Measurements from ENCODE around the gene LAMA5.
A peak's percentile ranks its signal among the peaks of the same experiment; 100 is the strongest.

Gene LAMA5

DNA sequence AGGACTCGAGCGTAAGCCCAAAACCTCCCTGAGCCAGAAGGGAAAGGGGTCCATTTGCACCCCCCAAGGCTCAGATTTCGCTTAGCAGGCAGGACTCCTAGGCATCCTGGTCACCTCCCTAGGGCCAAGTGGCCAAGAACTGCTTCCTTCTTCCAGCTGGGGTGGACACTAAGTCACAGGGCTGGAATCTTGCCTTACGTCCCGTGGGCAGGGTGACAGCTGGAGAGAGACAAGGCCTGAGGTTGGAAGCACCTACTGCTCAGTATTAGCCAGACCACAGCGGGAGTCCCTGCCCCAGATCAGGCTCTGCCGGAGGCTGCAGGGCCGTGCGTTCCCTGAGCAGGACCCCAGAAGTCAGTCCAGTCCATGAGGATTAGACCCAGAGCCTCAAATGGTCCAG lies 19.7 kb downstream of the LAMA5 start:
- no peak for DNase-seq (ENCODE audit: low spot score)

DNA sequence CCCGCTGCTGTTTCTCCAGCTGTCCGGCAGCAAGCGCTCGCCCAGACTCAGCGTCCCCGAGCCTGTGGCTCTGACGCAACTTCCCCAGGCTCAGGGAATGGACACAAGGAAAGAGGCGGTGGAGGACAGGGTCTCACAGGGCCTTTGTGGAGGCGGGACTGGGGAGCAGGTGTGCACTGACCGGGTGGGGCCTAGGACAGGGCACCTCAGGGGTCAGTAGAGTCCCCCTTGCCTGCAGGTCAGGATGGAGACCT lies 20.0 kb downstream of the LAMA5 start:
- no peak for DNase-seq (ENCODE audit: low spot score)

DNA sequence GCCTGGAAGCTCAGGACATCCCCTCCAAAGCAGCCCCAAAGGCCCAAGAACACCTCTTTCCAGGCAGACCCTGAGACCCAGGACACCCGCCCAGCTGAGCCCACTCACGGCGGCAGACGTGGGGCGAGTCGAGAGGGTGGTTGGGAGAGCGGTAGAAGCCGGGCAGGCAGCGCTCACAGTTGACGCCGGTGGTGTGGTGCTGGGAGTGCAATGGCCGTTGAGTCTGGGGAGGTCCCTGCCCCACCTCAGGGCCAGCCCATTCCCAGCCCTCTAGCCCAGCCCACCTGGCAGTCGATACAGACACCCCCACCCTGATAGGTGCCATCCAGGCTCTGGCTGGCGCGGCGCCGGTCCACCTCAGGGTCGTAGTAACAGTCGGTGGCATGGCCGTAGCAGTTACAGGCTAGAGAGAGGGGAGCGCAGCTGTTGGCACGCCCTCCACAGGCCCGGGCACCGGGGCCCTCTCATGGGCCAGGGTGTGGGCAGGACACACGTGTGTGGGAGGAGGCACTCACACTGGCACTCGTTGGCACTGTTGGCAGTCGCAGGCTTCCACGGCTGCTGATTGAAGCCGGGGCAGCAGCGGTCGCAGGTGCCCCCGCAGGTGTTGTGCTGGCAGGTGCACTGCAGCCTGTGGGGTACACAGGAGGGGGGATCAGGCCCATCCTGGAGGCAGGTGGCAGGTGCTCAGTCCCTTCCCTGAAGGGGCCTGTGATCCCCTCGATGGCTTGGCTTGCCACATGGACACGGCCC lies 20.5 kb downstream of the LAMA5 start:
- no peak for DNase-seq (ENCODE audit: low spot score)

DNA sequence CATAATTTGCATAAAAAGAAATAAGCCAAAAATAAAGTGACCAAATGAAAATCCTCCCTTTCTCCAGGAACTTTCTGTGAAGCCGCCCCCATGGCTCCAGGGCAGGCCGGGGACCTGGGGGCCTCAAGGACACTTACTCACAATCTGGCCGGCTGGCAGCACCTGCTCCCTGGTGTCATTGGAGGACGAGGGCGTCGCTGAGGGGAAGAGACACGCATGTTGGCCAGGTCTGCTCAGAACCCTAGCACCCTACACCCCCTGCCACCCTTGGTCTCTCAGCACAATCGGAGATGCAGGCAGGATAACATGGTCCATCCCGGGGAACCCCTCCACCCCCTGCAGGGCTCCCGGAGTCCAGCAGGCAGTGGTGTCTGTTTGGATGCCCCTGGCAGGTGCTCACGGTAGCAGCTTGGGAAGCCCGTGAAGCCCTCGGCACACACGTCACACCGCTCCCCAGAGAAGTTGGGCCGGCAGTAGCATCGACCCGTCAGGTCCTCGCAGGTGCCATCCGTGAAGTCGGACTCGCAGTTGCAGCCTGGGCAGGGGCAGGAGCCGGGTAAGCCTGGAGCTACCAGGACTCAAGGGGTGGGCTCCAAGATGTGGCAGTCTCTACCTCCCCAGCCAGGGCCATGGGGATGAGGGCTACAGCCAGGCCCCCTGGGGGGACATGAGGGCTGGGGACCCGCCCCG lies 21.3 kb downstream of the LAMA5 start:
- no peak for DNase-seq (ENCODE audit: low spot score)

DNA sequence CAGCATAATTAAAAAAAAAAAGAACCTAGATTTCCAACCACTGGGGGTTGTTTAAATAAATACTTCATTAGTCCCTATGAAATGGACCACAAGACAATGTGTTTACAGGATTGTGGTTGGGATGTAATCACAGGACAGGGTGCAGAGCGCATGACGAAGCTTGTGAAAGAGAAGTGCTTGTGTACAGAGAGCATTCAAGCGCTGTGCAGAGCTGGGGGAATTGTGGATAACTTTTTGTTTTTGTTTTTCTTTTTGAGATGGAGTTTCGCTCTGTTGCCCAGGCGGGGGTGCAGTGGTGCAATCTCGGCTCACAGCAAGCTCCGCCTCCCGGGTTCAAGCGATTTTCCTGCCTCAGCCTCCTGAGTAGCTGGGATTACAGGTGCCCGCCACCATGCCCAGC lies 22.3 kb downstream of the LAMA5 start:
- no peak for DNase-seq (ENCODE audit: low spot score)

DNA sequence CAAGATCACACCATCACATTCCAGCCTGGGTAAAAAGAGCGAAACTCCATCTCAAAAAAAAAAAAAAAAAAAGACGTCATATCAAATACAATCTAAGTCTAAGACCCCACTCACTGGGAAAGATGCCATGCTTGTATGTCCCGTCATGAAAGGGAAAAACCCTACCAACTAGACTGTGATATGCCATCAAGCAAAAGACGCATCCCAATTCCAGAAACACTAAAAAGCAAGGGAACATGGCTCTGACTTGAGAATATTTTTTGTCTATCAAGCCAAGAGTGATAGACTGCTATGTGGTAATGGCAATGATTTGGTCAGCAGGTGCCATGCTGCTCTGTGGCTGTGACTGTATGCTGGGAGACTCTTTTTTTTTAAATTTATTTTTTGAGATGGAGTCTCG lies 23.0 kb downstream of the LAMA5 start:
- DNase-seq (ENCODE audit: low spot score), result no peak

DNA sequence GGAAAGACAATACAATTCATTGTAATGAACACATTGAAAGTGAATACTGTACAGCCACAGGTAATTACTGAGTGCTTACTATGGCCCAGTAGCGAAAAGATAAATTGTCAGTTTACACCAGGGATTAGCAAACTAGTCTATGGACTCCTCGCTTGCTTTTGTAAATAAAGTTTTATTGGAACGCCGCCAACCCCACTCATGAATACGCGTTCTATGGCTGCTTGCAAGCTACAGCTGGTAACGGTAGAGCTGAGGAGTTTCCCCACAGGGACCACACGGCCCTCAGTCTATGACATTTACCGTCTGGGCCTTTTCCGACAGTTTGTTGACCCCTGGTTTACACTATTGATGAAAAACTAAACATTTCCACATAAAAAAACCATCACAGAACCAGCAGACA lies 24.2 kb downstream of the LAMA5 start:
- no peak for DNase-seq (ENCODE audit: low spot score)

DNA sequence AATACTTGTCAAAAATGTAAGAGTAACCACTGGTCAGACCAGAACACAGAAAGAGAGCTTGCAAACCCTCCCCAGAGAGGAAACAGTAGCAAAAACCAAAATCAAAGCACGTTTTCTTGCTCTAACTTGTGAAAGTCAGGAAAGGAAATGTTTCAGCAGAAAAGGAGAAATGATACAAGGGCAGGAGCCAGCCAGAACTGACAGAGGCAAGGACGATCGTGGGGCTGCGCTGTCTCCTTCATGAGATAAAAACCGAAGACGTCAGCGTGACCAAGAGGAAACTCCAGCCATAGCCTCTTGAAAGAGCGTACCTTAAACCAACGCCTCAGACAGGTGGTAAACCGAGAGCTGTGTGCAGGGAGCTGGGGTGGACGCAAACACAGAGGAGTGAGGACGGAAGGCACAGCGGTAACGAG lies 27.5 kb downstream of the LAMA5 start:
- peak; percentile 79 for DNase-seq (ENCODE audit: low spot score)

DNA sequence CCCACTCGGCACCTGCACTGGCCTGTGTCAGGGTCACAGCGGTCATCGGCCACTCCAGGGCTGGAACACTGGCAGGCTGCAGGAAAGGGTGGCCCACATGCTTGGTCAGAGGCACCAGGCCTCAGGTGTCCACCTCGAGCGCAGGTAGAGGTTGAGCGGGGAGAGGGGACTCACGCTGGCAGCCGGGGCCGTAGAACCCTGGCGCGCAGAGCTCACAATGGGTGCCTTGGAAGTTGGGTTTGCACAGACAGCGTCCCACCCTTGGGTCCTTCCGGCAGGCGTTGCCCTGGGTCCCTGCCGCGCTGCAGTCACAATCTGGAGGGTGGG lies 28.9 kb downstream of the LAMA5 start:
- DNase-seq (ENCODE audit: low spot score), result no peak

DNA sequence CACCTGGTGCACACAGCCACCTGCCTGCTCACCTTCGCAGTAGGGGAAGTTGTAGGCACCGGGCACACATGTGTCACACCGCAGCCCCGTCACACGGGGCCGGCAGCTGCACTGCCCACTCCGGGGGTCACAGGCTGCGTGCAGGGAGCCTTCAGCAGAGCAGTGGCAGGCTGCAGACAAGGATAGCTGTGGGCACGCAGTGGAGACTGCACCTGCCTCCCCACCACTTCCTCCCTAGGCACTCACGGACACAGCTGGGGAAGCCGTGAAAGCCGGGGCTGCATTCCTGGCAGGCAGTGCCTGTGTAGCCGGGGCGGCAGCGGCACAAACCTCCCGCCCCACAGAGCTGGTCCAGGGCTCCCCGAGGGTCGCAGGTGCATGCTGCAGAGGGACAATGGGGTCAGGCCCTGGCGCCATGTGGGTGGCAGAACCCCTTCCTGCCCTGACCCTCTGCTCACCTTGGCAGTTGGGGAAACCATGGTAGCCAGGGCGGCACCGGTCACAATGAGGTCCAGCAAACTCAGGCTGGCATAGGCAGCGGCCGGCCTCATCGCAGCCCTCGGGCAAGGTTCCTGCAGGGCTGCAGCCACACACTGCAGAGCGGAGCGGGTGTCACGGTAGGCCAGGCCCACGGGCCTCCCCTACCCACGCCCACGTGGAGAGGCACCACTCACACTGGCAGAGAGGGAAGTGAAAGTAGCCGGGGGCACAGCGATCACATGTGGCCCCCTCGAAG lies 29.4 kb downstream of the LAMA5 start:
- DNase-seq (ENCODE audit: low spot score), result peak; percentile 80

DNA sequence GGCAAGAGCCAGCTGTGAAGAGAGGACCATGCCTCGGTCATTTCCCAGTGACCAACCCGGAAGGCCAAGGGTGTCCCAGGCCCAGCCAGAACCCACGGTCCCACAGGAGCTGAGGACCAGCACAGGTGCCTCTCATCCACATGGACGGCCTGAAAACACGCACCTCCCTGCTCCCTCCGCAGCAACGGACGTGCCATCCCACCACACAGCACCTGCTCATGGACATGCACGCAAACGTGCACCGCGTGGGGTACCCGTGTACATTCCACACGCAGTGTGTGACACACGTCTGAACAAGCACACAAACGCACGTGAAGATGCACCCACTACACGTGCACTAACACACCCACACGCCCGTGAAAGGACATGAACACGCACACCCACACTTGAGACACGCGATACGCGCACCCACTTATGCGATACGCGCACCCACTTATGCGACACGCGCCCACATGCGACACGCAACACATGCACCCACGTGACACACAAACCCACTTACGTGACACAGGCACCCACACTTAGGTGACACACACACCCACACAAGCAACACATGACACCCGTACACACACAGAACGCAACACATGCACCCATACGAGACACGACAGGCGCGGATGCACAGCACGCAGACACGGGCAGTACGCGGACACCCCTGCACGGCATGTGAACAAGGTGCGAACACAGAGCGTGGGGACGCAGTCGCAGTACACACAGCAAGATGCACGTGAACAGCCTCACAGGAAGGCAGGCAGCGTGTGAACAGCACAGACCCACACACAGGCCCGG lies 30.1 kb downstream of the LAMA5 start:
- no peak for DNase-seq (ENCODE audit: low spot score)

DNA sequence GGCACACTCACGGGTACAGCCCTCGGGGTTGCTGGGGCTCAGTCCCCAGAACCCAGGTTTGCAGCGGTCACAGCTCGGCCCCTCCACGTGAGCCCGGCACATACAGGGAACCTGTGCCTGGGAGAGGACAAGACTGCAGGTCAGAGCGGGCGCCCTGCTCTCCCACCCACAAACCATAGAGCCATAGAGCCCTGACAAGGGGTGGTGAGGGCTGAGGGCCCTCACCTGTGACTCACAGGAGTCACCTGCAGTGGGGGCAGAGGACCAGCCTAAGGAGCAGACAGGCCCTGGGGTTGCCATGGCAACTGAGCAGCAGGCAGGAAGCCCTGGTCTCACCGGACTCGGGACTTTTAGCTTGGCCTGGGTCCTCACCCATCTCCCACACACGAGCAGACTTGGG lies 30.8 kb downstream of the LAMA5 start:
- no peak for DNase-seq (ENCODE audit: low spot score)

DNA sequence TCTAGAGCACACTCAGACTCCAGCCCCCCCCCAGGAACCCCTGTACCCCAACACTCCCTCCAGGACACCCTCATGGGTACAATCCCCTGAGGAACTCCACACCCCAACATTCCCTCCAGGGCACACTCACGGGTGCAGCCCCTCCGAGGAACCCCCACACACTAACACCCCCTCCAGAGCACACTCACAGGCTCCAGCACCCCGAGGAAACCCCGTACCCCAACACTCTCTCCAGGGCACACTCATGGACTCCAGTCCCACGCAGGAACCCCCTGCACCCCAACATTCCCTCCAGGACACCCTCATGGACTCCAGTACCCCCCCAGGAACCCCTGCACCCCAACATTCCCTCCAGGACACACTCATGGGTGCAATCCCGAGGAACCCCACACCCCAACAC lies 31.6 kb downstream of the LAMA5 start:
- DNase-seq (ENCODE audit: low spot score), result no peak

DNA sequence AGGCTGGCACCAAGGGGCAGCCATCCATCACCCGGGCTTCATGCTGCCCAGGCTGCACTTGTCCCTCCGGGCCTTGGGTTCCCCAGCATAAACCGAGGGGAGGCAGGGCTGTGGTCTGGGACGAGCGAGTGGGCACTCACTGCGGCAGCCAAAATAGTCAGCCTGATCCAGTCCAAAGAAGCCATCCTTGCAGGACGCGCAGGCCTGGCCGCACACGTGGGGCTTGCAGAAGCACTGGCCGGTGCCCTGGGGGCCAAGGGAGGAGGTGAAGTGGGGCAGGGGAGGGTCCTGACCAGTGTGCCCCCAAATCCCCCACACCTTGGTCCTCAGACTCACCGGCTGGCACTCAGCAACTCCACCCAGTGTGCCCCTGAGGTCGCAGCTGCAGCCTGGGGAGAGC lies 32.2 kb downstream of the LAMA5 start:
- no peak for DNase-seq (ENCODE audit: low spot score)

DNA sequence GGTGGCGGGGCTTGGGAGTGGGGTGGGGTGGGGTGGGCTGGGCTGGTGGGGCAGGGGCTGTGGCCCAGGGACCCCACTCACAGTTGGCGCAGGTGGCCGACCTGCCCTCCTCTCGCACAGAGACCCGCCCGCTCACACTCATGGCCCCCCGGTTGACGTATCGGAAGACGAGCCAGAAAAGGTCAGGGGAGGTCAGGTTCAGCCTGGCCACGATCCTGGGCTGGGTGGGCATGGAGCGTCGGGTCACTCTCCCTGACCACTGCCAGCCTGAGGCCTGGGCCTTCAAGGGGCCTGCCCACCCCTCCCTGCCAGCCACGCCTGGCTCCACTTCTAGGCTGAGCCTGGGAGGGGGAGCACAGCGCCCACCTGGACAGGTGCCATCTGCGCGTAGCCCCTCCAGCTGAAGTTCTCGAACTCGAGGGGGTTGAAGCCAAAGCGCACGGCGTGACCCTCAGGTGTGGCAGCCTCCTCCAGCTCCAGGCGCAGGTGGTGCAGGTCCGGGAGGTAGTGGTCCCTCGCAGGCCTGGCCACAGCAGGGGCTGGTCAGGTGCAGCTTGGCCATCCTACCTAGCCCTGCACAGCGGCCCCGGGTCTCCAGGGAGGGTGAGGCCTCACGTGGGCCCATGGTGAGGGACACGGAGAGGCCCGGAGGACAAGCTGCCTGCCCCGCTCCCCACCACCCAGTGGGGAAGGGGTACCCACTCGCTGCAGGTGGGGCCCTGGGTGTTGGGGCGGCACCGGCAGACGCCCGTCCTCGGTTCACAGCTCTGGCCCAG lies 33.1 kb downstream of the LAMA5 start:
- no peak for DNase-seq (ENCODE audit: low spot score)

DNA sequence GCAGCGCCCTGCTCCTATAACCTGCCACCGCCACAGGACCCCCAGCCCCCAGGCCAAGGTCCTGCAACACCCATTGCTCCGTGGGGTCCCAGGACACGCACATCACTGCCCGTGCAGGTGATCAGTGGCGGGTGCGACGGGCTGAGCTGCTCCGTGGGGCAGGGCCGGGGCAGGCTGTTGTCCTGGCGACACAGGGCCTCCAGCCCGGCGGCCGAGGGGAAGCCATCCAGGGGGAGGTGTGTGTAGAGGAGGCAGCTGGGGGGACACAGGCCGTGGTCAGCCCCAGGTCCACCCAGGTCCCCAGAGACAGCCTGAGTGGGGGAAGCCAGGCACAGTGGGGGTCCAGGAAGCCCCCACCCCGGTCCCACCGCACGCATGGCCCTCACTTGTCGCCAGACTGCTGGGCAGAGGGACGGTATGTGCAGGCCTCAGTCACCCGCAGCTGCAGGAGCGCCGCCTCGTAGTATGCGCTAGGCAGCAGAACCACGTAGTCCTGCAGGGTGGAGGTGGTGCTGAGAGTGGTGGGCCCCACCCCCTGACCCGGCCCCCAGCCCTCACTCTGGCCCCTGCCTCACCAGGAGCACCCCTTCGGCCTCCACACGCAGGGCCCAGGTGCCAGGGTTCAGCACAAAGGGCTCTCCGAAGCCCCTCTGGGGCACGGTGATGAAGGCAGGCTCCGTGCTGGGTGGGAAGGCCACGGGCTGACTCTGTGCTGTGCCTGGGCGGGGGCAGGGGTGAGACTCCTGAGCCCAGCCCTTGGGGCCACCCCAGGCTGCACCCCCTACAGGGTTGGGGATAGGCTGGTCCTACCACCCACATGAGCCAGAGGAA lies 33.9 kb downstream of the LAMA5 start:
- no peak for DNase-seq (ENCODE audit: low spot score)

DNA sequence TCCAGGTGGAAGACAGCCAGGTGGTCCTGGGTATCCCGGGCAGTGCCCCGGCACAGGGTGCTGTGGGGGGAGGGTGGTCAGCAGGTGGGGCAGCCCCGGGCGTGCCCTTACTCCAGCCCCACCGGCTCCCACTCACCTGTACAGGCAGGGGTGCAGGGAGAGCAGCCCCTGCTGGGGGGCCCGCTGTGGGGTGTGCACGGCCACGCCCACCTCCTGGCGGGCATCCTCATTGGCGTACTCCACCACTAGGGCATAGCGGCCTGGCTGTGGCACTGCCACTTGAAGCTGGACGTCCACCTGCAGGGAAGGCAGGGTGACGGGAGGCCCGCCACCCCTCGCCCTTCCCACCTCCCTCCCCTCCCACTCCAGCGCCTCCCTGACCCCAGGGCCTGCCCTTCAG lies 34.7 kb downstream of the LAMA5 start:
- no peak for DNase-seq (ENCODE audit: low spot score)

DNA sequence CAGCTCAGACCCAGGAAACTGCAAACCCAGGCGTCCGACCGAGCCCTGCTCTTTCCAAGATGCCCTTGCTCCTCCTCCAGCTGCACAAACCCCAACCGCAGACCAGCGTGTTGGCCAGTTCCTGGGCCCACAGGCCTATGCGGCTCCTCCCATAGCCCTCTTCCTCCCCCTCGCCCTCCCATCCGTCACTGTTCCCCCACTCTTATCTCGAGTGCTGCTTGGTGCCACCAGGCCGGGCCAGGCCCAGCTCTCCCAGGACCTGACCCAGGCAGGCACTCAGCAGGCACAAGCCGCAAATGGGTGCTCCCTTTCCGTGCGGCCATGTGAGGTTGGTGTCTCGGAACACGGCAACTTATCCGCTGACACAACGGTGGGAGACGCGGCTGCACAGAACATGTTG lies 35.8 kb downstream of the LAMA5 start:
- no peak for DNase-seq (ENCODE audit: low spot score)

DNA sequence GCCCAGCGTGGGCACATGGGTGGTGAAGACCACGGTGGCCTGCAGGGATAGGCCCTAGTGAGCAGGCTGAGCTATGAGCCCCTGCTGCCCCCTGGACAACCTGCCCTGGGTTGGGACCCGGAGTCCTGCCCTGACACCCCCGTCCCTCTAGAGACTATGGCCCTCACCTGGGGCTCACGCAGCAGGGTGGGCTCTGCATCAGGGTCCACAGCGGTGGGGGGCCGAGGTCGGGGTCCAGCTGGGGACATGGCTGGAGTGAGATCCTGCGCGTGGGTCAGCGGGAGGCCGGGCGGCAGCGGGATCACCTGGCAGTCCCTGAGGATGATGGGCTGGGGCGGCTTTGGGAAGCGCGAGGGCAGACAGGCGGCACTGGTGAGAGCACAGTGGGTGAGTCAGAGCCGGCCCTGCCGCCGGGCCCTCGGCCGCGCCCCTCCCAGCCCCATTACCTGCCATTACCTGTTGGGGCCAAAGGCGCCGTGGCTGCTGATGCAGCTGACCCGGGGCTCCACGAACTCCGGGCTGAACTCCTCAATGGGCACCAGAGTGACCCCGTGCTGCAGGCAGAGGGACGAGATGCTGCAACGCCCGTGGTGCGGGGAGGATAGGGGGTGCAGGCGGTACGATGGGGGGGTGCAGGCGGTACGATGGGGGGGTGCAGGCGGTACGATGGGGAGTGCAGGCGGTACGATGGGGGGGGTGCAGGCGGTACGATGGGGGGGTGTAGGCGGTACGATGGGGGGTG lies 36.4 kb downstream of the LAMA5 start:
- DNase-seq (ENCODE audit: low spot score), result no peak
